SK-N-SH (cell line): ENCODE data around the gene CCDC174. TPM values are rescaled to one million over a fixed set of nuclear protein-coding genes. Genes with fewer than 3 reads are reported as not detected.
A peak's percentile ranks its signal among the peaks of the same experiment; 100 is the strongest.

Source experiments
- CTCF ChIA-PET: fragments of 300-600, 350-600 bp; formaldehyde crosslinking; extraction: SDS; loops from one replicate; lab custom pipeline; 2021; lab: Yijun Ruan, JAX
- POLR2A ChIA-PET: fragments of 350-600 bp; sonication (Branson Sonifier 250); formaldehyde crosslinking; extraction: SDS; loops from one replicate; lab custom pipeline; 2020; ENCODE audit warnings: antibody characterized with exemption, inconsistent platforms; lab: Yijun Ruan, JAX
- DNase-seq: peaks from one replicate; pipeline ENCODE4 v3.0.0; 2012
- H2AFZ ChIP-seq: fragments of 200-600 bp; sonication (generic); 2 replicates; pipeline ENCODE4 v1.8.1; 2016; ENCODE audit warnings: antibody characterized with exemption, mild to moderate bottlenecking, low read depth
- H3F3A ChIP-seq: fragments of 200-600 bp; sonication (generic); replicated peaks from 2 replicates; pipeline ENCODE3; 2016; ENCODE audit warnings: antibody characterized with exemption, mild to moderate bottlenecking; ENCODE audit not compliant: insufficient read depth
- H3K27ac ChIP-seq, 2 experiments: fragments of 200-500 bp in 1 of 2; fragments of 200-600 bp in 1 of 2; sonication (Bioruptor generic) in 1 of 2; sonication (generic), shearing (Covaris generic) in 1 of 2; 2 replicates each; pipeline versions ENCODE4 v1.5.1 to v1.6.1; 2014 to 2016; ENCODE audit warnings: low read depth in 2 of 2, inconsistent platforms in 1 of 2, low read length in 1 of 2, mild to moderate bottlenecking in 1 of 2, mixed read lengths in 1 of 2
- H3K27me3 ChIP-seq: fragments of 200-600 bp; sonication (generic), shearing (Covaris generic); 2 replicates; pipeline ENCODE4 v1.6.1; 2016; ENCODE audit warnings: mixed run types; ENCODE audit not compliant: insufficient read depth
- H3K36me3 ChIP-seq, 2 experiments: fragments of 200-500 bp in 1 of 2; fragments of 200-600 bp in 1 of 2; sonication (Bioruptor generic) in 1 of 2; sonication (generic) in 1 of 2; replicated peaks in 1 of 2; 2 replicates each; pipeline versions ENCODE3 to v1.5.1; 2014 to 2016; ENCODE audit warnings: low read length in 1 of 2, mild to moderate bottlenecking in 1 of 2; ENCODE audit not compliant: insufficient read depth in 2 of 2, control insufficient read depth in 1 of 2
- H3K4me1 ChIP-seq, 2 experiments: fragments of 200-500 bp in 1 of 2; fragments of 200-600 bp in 1 of 2; sonication (Bioruptor generic) in 1 of 2; sonication (generic), shearing (Covaris generic) in 1 of 2; 2 replicates each; pipeline versions ENCODE4 v1.5.1 to v1.6.1; 2014 to 2016; ENCODE audit warnings: low read depth in 1 of 2, low read length in 1 of 2, mixed run types in 1 of 2; ENCODE audit not compliant: insufficient read depth in 2 of 2, control insufficient read depth in 1 of 2
- H3K4me2 ChIP-seq: fragments of 200-600 bp; sonication (generic), shearing (Covaris generic); 2 replicates; pipeline ENCODE4 v1.6.1; 2017; ENCODE audit warnings: mixed run types
- H3K4me3 ChIP-seq, 2 experiments: fragments of 200-500 bp in 1 of 2; fragments of 200-600 bp in 1 of 2; sonication (Bioruptor generic) in 1 of 2; sonication (generic), shearing (Covaris generic) in 1 of 2; 2 replicates each; pipeline versions ENCODE4 v1.5.1 to v1.8.1; 2014 to 2016; ENCODE audit warnings: low read depth in 2 of 2, inconsistent platforms in 1 of 2, low read length in 1 of 2, mild to moderate bottlenecking in 1 of 2, mixed read lengths in 1 of 2, moderate library complexity in 1 of 2
- H3K79me2 ChIP-seq: fragments of 200-600 bp; sonication (generic); 2 replicates; pipeline ENCODE4 v1.8.1; 2017; ENCODE audit warnings: mild to moderate bottlenecking; ENCODE audit not compliant: insufficient read depth
- H3K9ac ChIP-seq: fragments of 200-600 bp; sonication (generic); 2 replicates; pipeline ENCODE4 v1.6.1; 2017; ENCODE audit warnings: mixed run types
- H3K9me2 ChIP-seq: fragments of 200-600 bp; sonication (generic); 2 replicates; pipeline ENCODE4 v1.6.1; 2017; ENCODE audit warnings: mixed run types
- H3K9me3 ChIP-seq: fragments of 200-600 bp; sonication (generic); 2 replicates; pipeline ENCODE4 v1.6.1; 2017; ENCODE audit warnings: mixed run types, mild to moderate bottlenecking, moderate library complexity
- H4K20me1 ChIP-seq: fragments of 200-600 bp; sonication (generic); 2 replicates; pipeline ENCODE4 v1.6.1; 2017; ENCODE audit warnings: mild to moderate bottlenecking, mixed run types; ENCODE audit not compliant: insufficient read depth
- CHD2 ChIP-seq: fragments of 150-350 bp; IDR thresholded peaks from 2 replicates; pipeline ENCODE4 v1.6.1; 2018; ENCODE audit warnings: low read length; ENCODE audit not compliant: partially characterized antibody
- CTCF ChIP-seq: fragments of 200-600 bp; sonication (generic); IDR thresholded peaks from 2 replicates; pipeline ENCODE4 v1.6.1; 2017; ENCODE audit warnings: antibody characterized with exemption, mild to moderate bottlenecking, moderate library complexity
- ELF1 ChIP-seq: IDR thresholded peaks from 2 replicates; pipeline ENCODE4 v1.4.0; 2012
- EP300 ChIP-seq, 2 experiments: IDR thresholded peaks; 2 replicates each; pipeline versions ENCODE4 v1.4.0 to v1.6.1; 2012; ENCODE audit warnings: borderline replicate concordance in 1 of 2, low read depth in 1 of 2, low read length in 1 of 2
- FOSL2 ChIP-seq: IDR thresholded peaks from 2 replicates; pipeline ENCODE4 v1.4.0; 2012; ENCODE audit warnings: low read depth, mild to moderate bottlenecking, moderate library complexity, borderline replicate concordance
- FOXJ3 ChIP-seq: sonication (generic); formaldehyde crosslinking; IDR thresholded peaks from 2 replicates; pipeline ENCODE4 v1.5.1; 2020; ENCODE audit warnings: mild to moderate bottlenecking, missing genetic modification reagents
- GABPA ChIP-seq: IDR thresholded peaks from 2 replicates; pipeline ENCODE4 v1.4.0; 2012; ENCODE audit warnings: low read depth, mild to moderate bottlenecking
- GATA2 ChIP-seq: sonication (generic); formaldehyde crosslinking; IDR thresholded peaks from 2 replicates; pipeline ENCODE4 v1.5.0; 2020; ENCODE audit warnings: mild to moderate bottlenecking, missing genetic modification reagents
- JUND ChIP-seq: IDR thresholded peaks from 2 replicates; pipeline ENCODE4 v1.4.0; 2012
- MEF2A ChIP-seq: IDR thresholded peaks from 2 replicates; pipeline ENCODE4 v1.4.0; 2012; ENCODE audit warnings: low read depth, borderline replicate concordance
- MXI1 ChIP-seq: IDR thresholded peaks from 2 replicates; pipeline ENCODE4 v1.6.1; 2012; ENCODE audit warnings: mild to moderate bottlenecking, low read depth, low read length, improper control_type of control experiment
- NFIC ChIP-seq: IDR thresholded peaks from 2 replicates; pipeline ENCODE4 v1.4.0; 2012; ENCODE audit warnings: borderline replicate concordance
- NRF1 ChIP-seq: IDR thresholded peaks from 2 replicates; pipeline ENCODE4 v1.6.1; 2012; ENCODE audit warnings: low read depth, mild to moderate bottlenecking, low read length
- PBX3 ChIP-seq: IDR thresholded peaks from 2 replicates; pipeline ENCODE4; 2012
- POLR2AphosphoS5 ChIP-seq: IDR thresholded peaks from 2 replicates; pipeline ENCODE4 v1.6.1; 2012; ENCODE audit warnings: low read depth, low read length
- RAD21 ChIP-seq: IDR thresholded peaks from 2 replicates; pipeline ENCODE4 v1.6.1; 2012; ENCODE audit warnings: mild to moderate bottlenecking, low read length
- RCOR1 ChIP-seq: fragments of 150-350 bp; IDR thresholded peaks from 2 replicates; pipeline ENCODE4 v1.6.1; 2017; ENCODE audit warnings: antibody characterized with exemption, low read length
- REST ChIP-seq: IDR thresholded peaks from 2 replicates; pipeline ENCODE4 v1.6.1; 2012; ENCODE audit warnings: mild to moderate bottlenecking, low read depth, low read length, moderate library complexity
- RFX5 ChIP-seq: IDR thresholded peaks from 2 replicates; pipeline ENCODE4 v1.6.1; 2012; ENCODE audit warnings: mild to moderate bottlenecking, improper control_type of control experiment, low read length
- RXRA ChIP-seq: IDR thresholded peaks from 2 replicates; pipeline ENCODE4 v1.4.0; 2012; ENCODE audit warnings: low read depth, mild to moderate bottlenecking, borderline replicate concordance
- SIN3A ChIP-seq: IDR thresholded peaks from 2 replicates; pipeline ENCODE4 v1.6.1; 2012; ENCODE audit warnings: low read depth, mild to moderate bottlenecking, low read length, moderate library complexity, borderline replicate concordance
- TAF1 ChIP-seq: IDR thresholded peaks from 2 replicates; pipeline ENCODE4 v1.6.1; 2012; ENCODE audit warnings: low read depth, mild to moderate bottlenecking, low read length, moderate library complexity, borderline replicate concordance
- TCF12 ChIP-seq: IDR thresholded peaks from 2 replicates; pipeline ENCODE4 v1.4.0; 2012
- TEAD4 ChIP-seq: IDR thresholded peaks from 2 replicates; pipeline ENCODE4 v1.4.0; 2012; ENCODE audit warnings: mild to moderate bottlenecking, borderline replicate concordance; ENCODE audit not compliant: insufficient read depth
- USF1 ChIP-seq: IDR thresholded peaks from 2 replicates; pipeline ENCODE4 v1.4.0; 2012; ENCODE audit warnings: low read depth, borderline replicate concordance
- YY1 ChIP-seq: IDR thresholded peaks from 2 replicates; pipeline ENCODE4 v1.4.0; 2012; ENCODE audit warnings: low read depth, mild to moderate bottlenecking
- WGBS: methylation state at CpG from one replicate; pipeline ENCODE4 v1.1.6; 2017; ENCODE audit warnings: low lambda C conversion rate; 5-methylcytosine and 5-hydroxymethylcytosine counted together
- polyA plus RNA-seq, 3 experiments: library from polyadenylated mRNA; depleted of rRNA; stranded (reverse); fragments of >200 nt; gene quantifications; 2 replicates each; pipeline ENCODE4 v1.2.3, GENCODE V29; 2012
- TF ChIP-seq, protein P1 (sequence below): IDR thresholded peaks from 2 replicates; pipeline ENCODE4 v1.4.0; 2012; ENCODE audit warnings: low read depth
- TF ChIP-seq, protein P2 (sequence below): fragments of 150-350 bp; IDR thresholded peaks from 2 replicates; pipeline ENCODE4 v1.6.1; 2017; ENCODE audit warnings: antibody characterized with exemption, low read length, low read depth, borderline replicate concordance

Gene CCDC174
- polyA plus RNA-seq, 1 of the 3 experiments (the other 2 are of a cell fraction), result 6.6 TPM

DNA sequence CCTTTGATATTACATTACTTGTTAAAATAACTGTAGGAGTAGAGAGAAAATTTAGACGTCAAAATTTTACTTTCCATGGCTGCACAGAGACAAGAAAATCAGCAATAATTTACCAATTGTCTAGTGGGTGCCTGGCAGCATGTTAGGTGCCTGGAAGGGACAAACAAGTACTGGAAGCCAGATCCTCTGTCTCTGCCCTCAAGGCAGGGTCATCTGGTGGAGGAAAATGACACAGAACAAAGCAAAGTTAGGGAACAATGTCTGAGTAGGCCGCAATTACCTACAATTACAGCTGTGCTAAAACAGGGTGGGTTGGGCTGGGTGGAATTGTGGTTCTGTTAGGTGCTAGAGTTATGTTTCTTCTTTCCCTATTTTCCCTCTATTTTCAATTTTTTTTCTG lies 7.4 kb downstream of the CCDC174 start:
- Histone ChIP-seq H3K36me3 (peaks cover 83 to 92% of the 10 kb centered on the region in 2 experiments), H3K4me3 (no peak overlapping the region), H4K20me1 (no peaks in the 10 kb centered on the region; the same call in 1 of the 2 replicates), H3K4me2 (no peak overlapping the region), H3K4me1 (peaks cover 0 to 15% of the 10 kb centered on the region in 2 experiments; a peak in 2 of 4 replicates), H2AFZ (no peak overlapping the region), H3K9me2 (no peaks in the 10 kb centered on the region), H3K79me2 (peaks cover 3% of the 10 kb centered on the region; the same call in 1 of the 2 replicates), H3F3A (no peaks in the 10 kb centered on the region), H3K9ac (no peak overlapping the region), H3K27ac (peak overlapping the region in 1 of 2 experiments; percentile 51; a peak in 2 of 4 replicates), H3K27me3 (no peaks in the 10 kb centered on the region), H3K9me3 (no peaks in the 10 kb centered on the region)
- peak; percentile 47 for DNase-seq
- WGBS, result 50% methylated on average over 2 of the region's 2 CpGs
- ChIA-PET CTCF (interaction anchor here (1.0 to 5.6 kb wide), 2 partner anchors 15 to 198 kb away, joined by 3 to 35 read pairs; partner anchors contain the start of gene C3orf20), POLR2A (no interaction called here)
- TF ChIP-seq USF1, result no peak
- TF ChIP-seq GABPA, result no peak
- TF ChIP-seq PBX3, result no peak
- TF ChIP-seq, protein P1, sequence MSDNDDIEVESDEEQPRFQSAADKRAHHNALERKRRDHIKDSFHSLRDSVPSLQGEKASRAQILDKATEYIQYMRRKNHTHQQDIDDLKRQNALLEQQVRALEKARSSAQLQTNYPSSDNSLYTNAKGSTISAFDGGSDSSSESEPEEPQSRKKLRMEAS, result no peak
- no peak for TF ChIP-seq RAD21
- TF ChIP-seq YY1, result no peak
- no peak for TF ChIP-seq REST
- TF ChIP-seq EP300 (IDR thresholded peaks at IDR 0.05; ENCODE audit: borderline replicate concordance in 1 of 2, low read depth in 1 of 2, low read length in 1 of 2), result peak in 1 of 2 experiments; percentile 71; a peak in 2 of 4 replicates
- TF ChIP-seq, protein P2, sequence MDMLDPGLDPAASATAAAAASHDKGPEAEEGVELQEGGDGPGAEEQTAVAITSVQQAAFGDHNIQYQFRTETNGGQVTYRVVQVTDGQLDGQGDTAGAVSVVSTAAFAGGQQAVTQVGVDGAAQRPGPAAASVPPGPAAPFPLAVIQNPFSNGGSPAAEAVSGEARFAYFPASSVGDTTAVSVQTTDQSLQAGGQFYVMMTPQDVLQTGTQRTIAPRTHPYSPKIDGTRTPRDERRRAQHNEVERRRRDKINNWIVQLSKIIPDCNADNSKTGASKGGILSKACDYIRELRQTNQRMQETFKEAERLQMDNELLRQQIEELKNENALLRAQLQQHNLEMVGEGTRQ, result no peak
- TF ChIP-seq RFX5, result no peak
- no peak for TF ChIP-seq NRF1
- TF ChIP-seq POLR2AphosphoS5, result no peak
- TF ChIP-seq CHD2, result peak; percentile 50
- TF ChIP-seq TAF1, result no peak
- no peak for TF ChIP-seq TCF12
- no peak for TF ChIP-seq NFIC
- 0 out of 2 replicates have a peak, but pooled peaks have one; percentile 37 for TF ChIP-seq FOXJ3 (CRISPR knock-in tag)
- TF ChIP-seq SIN3A, result no peak
- TF ChIP-seq CTCF, result no peak
- no peak for TF ChIP-seq ELF1
- TF ChIP-seq RCOR1, result peak; percentile 51; the same call in 1 of the 2 replicates
- no peak for TF ChIP-seq FOSL2
- TF ChIP-seq MEF2A, result no peak
- no peak for TF ChIP-seq TEAD4
- TF ChIP-seq JUND, result no peak
- no peak for TF ChIP-seq GATA2 (CRISPR knock-in tag)
- no peak for TF ChIP-seq RXRA
- TF ChIP-seq MXI1, result 0 out of 2 replicates have a peak, but pooled peaks have one; percentile 15
